HepG2 (cell line): ENCODE data around the gene PTPRD. TPM values are rescaled to one million over a fixed set of nuclear protein-coding genes. Genes with fewer than 3 reads are reported as not detected.

Experiments used
- ATAC-seq: fragments of 200-7000 bp; cut with Tn5 transposase; 3 replicates; pipeline ENCODE4 v1.9.1; 2020; ENCODE audit warnings: mild to moderate bottlenecking, moderate library complexity
- BruUV-seq: library from RNA; stranded (reverse); fragments of 400-500 nt; replicated peaks from 2 replicates; lab custom pipeline; 2021; lab: Mats Ljungman, UMichigan
- CTCF ChIA-PET: fragments of 300-600 bp; formaldehyde crosslinking; extraction: SDS; loops from one replicate; lab custom pipeline; 2021; ENCODE audit warnings: low total read pairs, inconsistent platforms, low intra/inter-chr PET ratio; lab: Yijun Ruan, JAX
- POLR2A ChIA-PET: fragments of 350-600 bp; sonication (Branson Sonifier 250); formaldehyde crosslinking; loops from one replicate; lab custom pipeline; 2020; ENCODE audit warnings: antibody characterized with exemption, inconsistent platforms; lab: Yijun Ruan, JAX
- DNase-seq: peaks from one replicate; pipeline ENCODE4 v3.0.0-alpha.2; 2015; ENCODE audit warnings: low spot score
- FAIRE-seq: peaks from 3 replicates; lab custom pipeline; 2011; peaks lifted over from hg19 to GRCh38; lab: Jason Lieb, UNC
- H2AFZ ChIP-seq: one replicate; pipeline ENCODE4 v1.6.1; 2011; ENCODE audit warnings: low read length, inconsistent platforms
- H3K27ac ChIP-seq: fragments of 300-600 bp; 3 replicates; pipeline ENCODE4 v1.8.0; 2011; ENCODE audit warnings: mixed run types, mild to moderate bottlenecking, mixed read lengths, low read length, inconsistent platforms; ENCODE audit not compliant: insufficient read depth; ENCODE audit errors: extremely low read length
- H3K27me3 ChIP-seq, 2 experiments: fragments of 200-600 bp in 1 of 2; 2 replicates in 1 of 2; 3 replicates in 1 of 2; pipeline versions ENCODE4 v1.6.0 to v1.8.0; 2011; ENCODE audit warnings: low read length in 2 of 2, mild to moderate bottlenecking in 2 of 2, moderate library complexity in 2 of 2, inconsistent platforms in 1 of 2; ENCODE audit not compliant: insufficient read depth in 2 of 2, control insufficient read depth in 1 of 2
- H3K36me3 ChIP-seq, 2 experiments: fragments of 200-600 bp in 1 of 2; replicated peaks in 1 of 2; 2 replicates in 1 of 2; 3 replicates in 1 of 2; pipeline versions ENCODE4 v1.5.1 to v1.8.0; 2011; ENCODE audit warnings: low read length in 2 of 2, inconsistent platforms in 1 of 2; ENCODE audit not compliant: insufficient read depth in 2 of 2, control insufficient read depth in 1 of 2
- H3K4me1 ChIP-seq: 2 replicates; pipeline ENCODE4 v1.5.1; 2012; ENCODE audit warnings: low read length, inconsistent platforms; ENCODE audit not compliant: insufficient read depth
- H3K4me2 ChIP-seq: 2 replicates; pipeline ENCODE4 v1.6.0; 2011; ENCODE audit warnings: low read depth, low read length, inconsistent platforms
- H3K4me3 ChIP-seq, 3 experiments: fragments of 200-600 bp in 1 of 3; sonication (generic), shearing (Covaris generic) in 1 of 3; replicated peaks in 1 of 3; 2 replicates each; pipeline ENCODE4 v1.5.1; 2011 to 2016; ENCODE audit warnings: low read length in 3 of 3, inconsistent platforms in 2 of 3, low read depth in 2 of 3, mild to moderate bottlenecking in 2 of 3, control low read depth in 1 of 3, mixed read lengths in 1 of 3; ENCODE audit not compliant: insufficient read depth in 1 of 3
- H3K79me2 ChIP-seq: one replicate; pipeline ENCODE4 v1.6.1; 2011; ENCODE audit warnings: low read length, inconsistent platforms; ENCODE audit not compliant: insufficient read depth
- H3K9ac ChIP-seq: 2 replicates; pipeline ENCODE4 v1.6.0; 2011; ENCODE audit warnings: mild to moderate bottlenecking, low read depth, low read length, inconsistent platforms; ENCODE audit not compliant: insufficient read depth
- H3K9me3 ChIP-seq: 2 replicates; pipeline ENCODE4 v1.5.1; 2012; ENCODE audit warnings: mild to moderate bottlenecking, low read length
- H4K20me1 ChIP-seq: 2 replicates; pipeline ENCODE4 v1.6.0; 2011; ENCODE audit warnings: inconsistent platforms, mild to moderate bottlenecking, low read length, moderate library complexity; ENCODE audit not compliant: insufficient read depth
- CTCF ChIP-seq: sonication (generic); formaldehyde crosslinking; IDR thresholded peaks from 2 replicates; pipeline ENCODE4 v1.5.0; 2020; ENCODE audit warnings: mild to moderate bottlenecking, missing genetic modification reagents, moderate library complexity
- HBP1 ChIP-seq: IDR thresholded peaks from 2 replicates; pipeline ENCODE4 v1.6.1; 2016; ENCODE audit warnings: low read depth, control low read depth
- IRX3 ChIP-seq: sonication (generic); formaldehyde crosslinking; IDR thresholded peaks from 2 replicates; pipeline ENCODE4 v1.8.1; 2023; ENCODE audit warnings: mild to moderate bottlenecking, low read depth, missing genetic modification reagents, borderline replicate concordance
- NCOR1 ChIP-seq: fragments of 200-600 bp; sonication (generic); IDR thresholded peaks from 2 replicates; pipeline ENCODE4 v1.7.0; 2017; ENCODE audit warnings: antibody characterized with exemption, low read length, borderline replicate concordance
- PREB ChIP-seq: sonication (generic); formaldehyde crosslinking; IDR thresholded peaks from 2 replicates; pipeline ENCODE4 v1.4.0; 2020; ENCODE audit warnings: missing genetic modification reagents
- SMC3 ChIP-seq: IDR thresholded peaks from 2 replicates; pipeline ENCODE4 v1.6.1; 2011; ENCODE audit warnings: low read length, improper control_type of control experiment
- ZSCAN5A ChIP-seq: sonication (generic); formaldehyde crosslinking; IDR thresholded peaks from 2 replicates; pipeline ENCODE4 v1.8.0; 2022; ENCODE audit warnings: mild to moderate bottlenecking, missing genetic modification reagents, borderline replicate concordance
- WGBS: methylation state at CpG from one replicate; pipeline ENCODE4 v1.1.6; 2017; ENCODE audit warnings: low lambda C conversion rate; 5-methylcytosine and 5-hydroxymethylcytosine counted together
- in situ Hi-C: cut with HindIII; loops from 2 replicates; pipeline ENCODE4 v1.10.0; 2017; ENCODE audit warnings: low pct_unique_long_range_greater_than_20kb; ENCODE audit not compliant: extremely low pct_ligation_motif_present
- intact Hi-C: fragments of 100-400 bp; cut with micrococcal nuclease; formaldehyde crosslinking; loops from one replicate; pipeline ENCODE4 v1.10.0; 2022; ENCODE audit not compliant: unreplicated experiment
- polyA plus RNA-seq, 8 experiments: library from polyadenylated mRNA; depleted of rRNA in 3 of 8; stranded (reverse) in 7 of 8; unstranded in 1 of 8; fragments of >200 nt; fragmentation: Illumina TruSeq in 4 of 8; extraction: Trizol in 4 of 8; gene quantifications; 2 replicates each; pipeline versions ENCODE4 v1.2.1 to v1.2.3, GENCODE V29; 2011 to 2016; ENCODE audit warnings: low read depth in 4 of 8, missing spikeins in 1 of 8, mixed read lengths in 1 of 8; ENCODE audit not compliant: insufficient read depth in 1 of 8
- total RNA-seq, 5 experiments: library from RNA; depleted of rRNA; stranded (reverse); fragments of >200 nt; fragmentation: Illumina TruSeq; extraction: Trizol; gene quantifications; 2 replicates each; pipeline ENCODE4 v1.2.3, GENCODE V29; 2016; ENCODE audit warnings: low read depth in 1 of 5

PTPRD gene
- total and polyA plus RNA-seq, 2 of the 13 experiments (the other 11 are each of a cell fraction or from before 2014, with no cell fraction given): 0.05 TPM; not detected in 1

GRCh38 chr9:9004810-9005209 is 1608.0 kb downstream of the PTPRD start:
- in situ Hi-C loops: no loop called here
- H3K27me3 ChIP-seq: no peaks in the 10 kb centered on the region
- no peak overlapping the region for H3K4me2 ChIP-seq
- POLR2A ChIA-PET: no interaction called here
- DNase-seq: no peak
- no peak overlapping the region for H3K9ac ChIP-seq
- no peaks in the 10 kb centered on the region for H4K20me1 ChIP-seq
- no TSS peak for BruUV-seq
- intact Hi-C loops: loop anchor here (5.0 to 10.0 kb wide), 3 partner anchors 88 to 330 kb away; no protein-coding TSS in a partner anchor
- 0 out of 2 replicates have a peak, but pooled peaks have one; percentile 9 for TF ChIP-seq SMC3
- no peak for TF ChIP-seq PREB (CRISPR knock-in tag)
- TF ChIP-seq IRX3: no peak
- no peak for TF ChIP-seq HBP1 (CRISPR knock-in tag)
- TF ChIP-seq CTCF (CRISPR knock-in tag): peak; percentile 19; the same call in 1 of the 2 replicates
- no peak for TF ChIP-seq NCOR1
- no peak for TF ChIP-seq ZSCAN5A (CRISPR knock-in tag)
- TF ChIP-seq, all 625 proteins: peak for 2
- H3K79me2 ChIP-seq: no peaks in the 10 kb centered on the region
- no peak overlapping the region for H2AFZ ChIP-seq
- no peak overlapping the region for H3K27ac ChIP-seq
- FAIRE-seq (no peak), ATAC-seq (no peak)
- H3K9me3 ChIP-seq: 0 out of 2 replicates have a peak, but pooled peaks cover 6% of the 10 kb centered on the region
- no peak overlapping the region for H3K4me3 ChIP-seq
- WGBS: 2% methylated on average over 3 of the region's 3 CpGs
- H3K36me3 ChIP-seq: no peaks in the 10 kb centered on the region
- CTCF ChIA-PET: no interaction called here
- no peaks in the 10 kb centered on the region for H3K4me1 ChIP-seq
